ENCODE results near the gene TMEM132C.
"Not testable (repeated sequence)": the region's sequence is repeated elsewhere in the genome, so short reads cannot be mapped to it uniquely, and the experiment has no call there.

TMEM132C gene

GRCh38 chr12:128600886-128601285 lies 333.9 kb downstream of the TMEM132C start:
- TF ChIP-seq, protein P1, sequence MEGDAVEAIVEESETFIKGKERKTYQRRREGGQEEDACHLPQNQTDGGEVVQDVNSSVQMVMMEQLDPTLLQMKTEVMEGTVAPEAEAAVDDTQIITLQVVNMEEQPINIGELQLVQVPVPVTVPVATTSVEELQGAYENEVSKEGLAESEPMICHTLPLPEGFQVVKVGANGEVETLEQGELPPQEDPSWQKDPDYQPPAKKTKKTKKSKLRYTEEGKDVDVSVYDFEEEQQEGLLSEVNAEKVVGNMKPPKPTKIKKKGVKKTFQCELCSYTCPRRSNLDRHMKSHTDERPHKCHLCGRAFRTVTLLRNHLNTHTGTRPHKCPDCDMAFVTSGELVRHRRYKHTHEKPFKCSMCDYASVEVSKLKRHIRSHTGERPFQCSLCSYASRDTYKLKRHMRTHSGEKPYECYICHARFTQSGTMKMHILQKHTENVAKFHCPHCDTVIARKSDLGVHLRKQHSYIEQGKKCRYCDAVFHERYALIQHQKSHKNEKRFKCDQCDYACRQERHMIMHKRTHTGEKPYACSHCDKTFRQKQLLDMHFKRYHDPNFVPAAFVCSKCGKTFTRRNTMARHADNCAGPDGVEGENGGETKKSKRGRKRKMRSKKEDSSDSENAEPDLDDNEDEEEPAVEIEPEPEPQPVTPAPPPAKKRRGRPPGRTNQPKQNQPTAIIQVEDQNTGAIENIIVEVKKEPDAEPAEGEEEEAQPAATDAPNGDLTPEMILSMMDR (IDR thresholded peaks at IDR 0.05; ENCODE audit: borderline replicate concordance, insufficient read depth, low read depth, low read length), result no peak
- H3K4me3 ChIP-seq (ENCODE audit: low read depth, low read length), result no peak overlapping the region

DNA sequence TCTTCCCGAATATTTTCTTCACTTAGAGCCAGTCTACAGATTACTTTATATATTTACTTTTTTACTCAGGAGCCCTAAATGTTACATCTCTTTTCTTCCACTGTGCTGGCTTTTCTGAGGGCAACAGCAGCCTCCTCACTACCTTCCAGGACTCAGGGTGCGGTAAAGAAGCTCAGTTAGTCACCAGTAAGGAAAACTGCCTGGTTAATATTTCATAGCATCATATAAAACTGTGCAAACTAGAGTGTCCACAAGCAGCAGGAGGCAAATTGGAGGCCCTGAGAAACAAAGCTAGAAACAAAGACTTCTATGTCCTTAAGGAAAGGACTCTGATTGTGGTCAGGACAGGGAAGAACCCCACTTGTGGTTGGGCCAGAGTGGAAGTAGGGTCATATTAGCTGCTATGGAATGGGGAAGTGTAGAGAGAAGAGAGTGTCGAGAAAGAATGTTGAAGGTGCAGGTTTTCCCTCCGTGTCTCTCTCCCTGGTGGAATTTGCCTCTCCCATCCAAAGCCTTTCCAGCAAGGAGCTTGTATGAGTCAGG lies 336.7 kb downstream of the TMEM132C start:
- H3K4me3 ChIP-seq (ENCODE audit: low read depth, low read length), result no peak overlapping the region
- TF ChIP-seq, protein P1 (IDR thresholded peaks at IDR 0.05; ENCODE audit: borderline replicate concordance, insufficient read depth, low read depth, low read length), result no peak

GRCh38 chr12:128604219-128604618 lies 337.2 kb downstream of the TMEM132C start:
- not testable (repeated sequence) for H3K4me3 ChIP-seq (ENCODE audit: low read depth, low read length)

DNA sequence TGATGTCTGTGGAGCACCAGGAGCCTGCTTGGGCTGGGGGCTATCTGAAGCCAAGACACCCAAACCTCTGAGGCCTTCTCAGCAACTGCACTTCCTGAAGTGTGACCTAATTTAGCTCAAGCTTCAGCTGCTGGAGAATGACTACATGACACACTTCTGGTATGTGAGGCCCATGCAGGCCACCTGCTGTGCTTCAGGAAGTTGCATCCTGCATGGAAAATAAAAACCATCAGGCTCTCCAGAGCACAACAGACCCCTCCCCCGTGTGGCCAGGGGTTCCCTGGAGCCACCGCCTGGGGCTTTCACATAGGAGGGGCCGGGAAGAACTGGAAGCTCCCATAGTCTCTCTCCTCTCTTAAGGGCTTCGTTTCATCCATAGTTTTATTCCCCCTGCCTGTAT lies 339.1 kb downstream of the TMEM132C start:
- TF ChIP-seq, protein P1 (IDR thresholded peaks at IDR 0.05; ENCODE audit: borderline replicate concordance, insufficient read depth, low read depth, low read length), result no peak
- no peak overlapping the region for H3K4me3 ChIP-seq (ENCODE audit: low read depth, low read length)

GRCh38 chr12:128606538-128606937 lies 339.6 kb downstream of the TMEM132C start:
- H3K4me3 ChIP-seq (ENCODE audit: low read depth, low read length), result no peak overlapping the region
- TF ChIP-seq, protein P1 (IDR thresholded peaks at IDR 0.05; ENCODE audit: borderline replicate concordance, insufficient read depth, low read depth, low read length), result no peak

GRCh38 chr12:128606970-128607369 lies 340.0 kb downstream of the TMEM132C start:
- no peak overlapping the region for H3K4me3 ChIP-seq (ENCODE audit: low read depth, low read length)
- TF ChIP-seq, protein P1 (IDR thresholded peaks at IDR 0.05; ENCODE audit: borderline replicate concordance, insufficient read depth, low read depth, low read length), result no peak

- TF ChIP-seq, protein P1 (IDR thresholded peaks at IDR 0.05; ENCODE audit: borderline replicate concordance, insufficient read depth, low read depth, low read length), result no peak
- no peak overlapping the region for H3K4me3 ChIP-seq (ENCODE audit: low read depth, low read length)
Observed at GRCh38 chr12:128607641-128608040, 340.7 kb downstream of the TMEM132C start.

DNA sequence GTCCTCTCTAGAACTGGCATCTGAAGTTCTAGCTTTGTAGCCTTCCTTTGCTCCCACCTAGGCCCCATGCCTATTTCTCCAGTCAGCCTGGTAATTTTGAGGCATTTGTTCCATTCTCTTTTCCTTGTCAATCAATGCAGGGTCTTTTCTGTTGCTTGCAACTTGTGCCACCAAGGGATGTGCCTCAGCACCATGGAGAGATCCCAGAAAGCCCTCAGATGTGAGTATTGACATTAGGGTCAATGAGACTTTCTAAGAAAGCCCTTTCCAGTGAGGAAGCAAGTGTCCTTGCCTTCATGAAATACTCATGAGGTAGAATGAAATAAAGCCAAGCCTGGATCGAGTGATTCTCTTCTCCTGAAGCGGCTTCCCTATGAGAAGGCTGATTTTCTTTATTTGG lies 342.9 kb downstream of the TMEM132C start:
- H3K4me3 ChIP-seq (ENCODE audit: low read depth, low read length), result no peak overlapping the region
- TF ChIP-seq, protein P1 (IDR thresholded peaks at IDR 0.05; ENCODE audit: borderline replicate concordance, insufficient read depth, low read depth, low read length), result no peak
